Measurements from ENCODE around the gene PDZRN3.

The PDZRN3 gene

DNA sequence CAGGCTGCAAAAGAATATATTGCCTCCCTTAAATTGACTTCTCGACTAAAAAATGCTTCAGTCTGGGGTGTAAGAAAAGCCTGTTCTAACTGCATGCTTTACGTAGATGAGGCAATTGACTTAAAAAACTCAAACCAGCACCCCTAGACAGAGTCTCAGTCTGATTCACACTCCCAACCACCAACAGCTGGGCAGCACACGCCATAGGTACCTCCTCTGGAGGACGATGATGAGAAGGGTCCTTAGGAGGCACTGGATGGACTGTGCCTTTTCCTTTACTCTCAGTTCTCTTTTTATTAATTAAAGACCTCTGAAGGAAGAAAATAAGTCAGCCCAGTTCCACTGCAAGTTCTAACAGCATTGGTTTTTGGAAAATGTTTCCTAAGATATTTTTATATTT is 175.0 kb downstream of the PDZRN3 start:
- DNase-seq (ENCODE audit: low read depth), result no peak

DNA sequence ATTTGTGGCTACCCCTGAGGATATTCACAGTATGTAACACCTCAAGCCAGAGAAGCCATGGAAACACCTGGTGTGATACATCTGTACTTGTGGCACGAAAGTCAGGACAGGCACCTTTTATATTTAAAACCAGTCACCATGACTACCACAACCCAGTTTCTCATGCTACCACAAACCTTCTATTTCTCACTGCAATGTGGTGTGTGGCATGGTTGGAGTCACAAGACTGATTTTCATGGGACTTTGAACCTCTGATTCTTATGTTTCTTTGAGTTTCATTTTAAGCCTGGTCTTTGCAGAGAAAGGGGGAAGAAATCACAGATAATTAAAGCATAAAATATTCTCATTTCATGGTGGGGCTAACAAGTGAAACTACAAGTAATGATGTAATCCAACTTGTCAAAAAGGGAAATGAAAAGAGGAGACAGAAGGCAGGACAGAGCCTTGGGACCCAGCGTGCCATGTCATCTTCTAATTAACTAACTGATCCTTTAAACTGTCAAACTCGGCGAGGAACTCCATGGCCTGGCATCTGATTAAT is 175.9 kb downstream of the PDZRN3 start:
- no peak for DNase-seq (ENCODE audit: low read depth)

DNA sequence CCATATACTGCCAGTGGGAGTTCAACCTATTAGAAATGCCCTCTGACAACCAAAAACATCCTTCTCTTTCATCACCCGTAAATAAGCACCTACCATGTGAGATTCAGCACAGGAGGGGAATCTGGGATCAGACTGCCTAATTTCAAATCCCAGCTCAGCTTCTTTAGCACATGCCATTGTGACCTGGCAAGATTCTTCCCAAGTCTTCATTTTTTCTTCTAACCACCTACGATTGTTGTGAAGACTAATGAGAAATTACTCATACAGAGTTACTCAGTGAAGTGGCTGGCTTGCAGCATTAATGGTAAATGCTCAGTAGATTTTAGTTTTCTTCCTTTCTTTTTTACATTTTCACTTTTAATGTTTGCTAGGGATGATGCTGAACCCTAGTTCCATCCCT is 176.7 kb downstream of the PDZRN3 start:
- no peak for DNase-seq (ENCODE audit: low read depth)

DNA sequence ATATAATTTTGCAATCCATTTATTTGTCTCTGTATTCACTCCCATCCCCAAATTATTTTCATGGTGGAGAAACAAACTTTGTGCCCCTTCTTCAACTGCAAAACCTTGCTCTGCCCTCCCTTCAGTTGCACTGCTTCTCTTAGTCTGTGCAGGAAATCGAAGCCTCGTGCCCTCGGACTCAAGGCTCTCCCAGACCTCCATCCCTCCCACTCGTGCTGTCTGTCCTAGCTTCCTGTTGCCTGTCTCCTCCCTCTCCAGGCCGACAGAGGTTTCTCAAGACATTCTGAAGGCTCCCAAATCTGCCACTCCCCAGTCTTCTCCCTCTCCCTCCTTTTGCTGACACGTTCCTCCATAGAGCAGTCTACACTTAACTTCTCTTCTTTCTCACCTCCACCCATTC is 177.6 kb downstream of the PDZRN3 start:
- DNase-seq (ENCODE audit: low read depth), result no peak

DNA sequence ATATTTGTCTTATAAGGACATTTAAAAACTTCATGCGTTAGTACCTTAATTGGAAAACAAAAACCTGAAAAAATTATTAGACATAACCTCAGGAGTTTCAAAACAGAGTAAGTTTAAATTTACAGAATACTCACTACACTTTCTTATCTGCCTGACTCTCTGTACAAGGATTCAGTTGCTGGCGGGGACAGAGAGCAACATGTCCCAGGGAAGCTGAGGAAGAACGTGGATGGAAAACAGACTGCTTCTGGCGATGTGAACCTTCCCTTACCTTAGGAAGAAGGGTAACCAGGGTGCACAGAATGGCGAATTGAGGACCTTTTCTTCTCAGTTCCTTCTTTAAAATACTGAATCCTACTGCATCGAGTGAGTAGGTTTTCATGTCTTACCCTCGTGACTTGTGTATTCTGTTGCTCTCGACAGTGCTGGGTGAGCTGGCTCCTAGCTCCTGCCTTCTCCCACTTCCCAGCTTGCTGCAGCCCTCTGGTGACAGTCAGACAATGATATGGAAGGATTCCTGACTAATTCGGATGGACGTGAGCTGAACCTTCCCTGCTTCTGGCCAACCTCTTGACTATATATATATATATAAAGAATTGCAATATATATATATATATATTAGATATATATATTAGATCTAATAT is 178.2 kb downstream of the PDZRN3 start:
- no peak for DNase-seq (ENCODE audit: low read depth)

DNA sequence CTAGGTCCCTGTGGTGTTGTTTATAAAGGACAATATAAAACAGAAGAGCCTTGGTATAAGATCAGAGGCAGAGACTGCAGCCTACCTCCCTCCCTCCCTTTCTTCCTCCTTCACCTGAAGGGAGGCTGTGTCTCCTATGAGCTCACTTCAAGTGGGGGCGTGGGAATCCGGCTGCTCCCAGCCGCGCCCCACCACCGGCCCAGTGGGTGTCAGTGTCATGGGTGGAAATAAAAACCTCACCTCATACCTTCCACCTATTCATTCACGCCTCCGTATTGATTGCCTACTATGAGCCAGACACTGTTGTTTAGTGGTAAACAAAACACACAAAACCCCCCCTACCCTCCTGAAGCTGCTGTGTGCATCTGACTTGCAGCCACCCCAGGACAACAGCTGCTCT is 181.9 kb downstream of the PDZRN3 start:
- DNase-seq (ENCODE audit: low read depth), result no peak

DNA sequence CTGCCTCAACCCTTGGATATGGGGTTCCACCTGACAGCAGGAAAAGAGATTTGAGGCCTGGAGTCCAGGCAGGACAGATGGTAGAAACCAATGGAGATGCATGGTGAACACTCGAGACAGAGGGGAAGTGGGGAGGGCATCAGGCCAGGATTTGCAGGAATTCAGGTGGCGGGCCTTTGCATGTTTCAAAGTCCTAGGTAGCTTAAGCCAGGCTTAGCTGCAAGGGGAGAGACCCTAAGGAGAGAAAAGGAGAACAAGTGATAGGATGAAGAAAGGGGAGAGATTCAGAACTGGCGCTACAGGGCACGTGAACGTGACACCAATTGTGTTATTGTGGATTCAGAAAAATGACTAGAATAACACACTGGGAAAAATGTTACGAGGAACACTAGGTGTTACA is 182.6 kb downstream of the PDZRN3 start:
- no peak for DNase-seq (ENCODE audit: low read depth)

DNA sequence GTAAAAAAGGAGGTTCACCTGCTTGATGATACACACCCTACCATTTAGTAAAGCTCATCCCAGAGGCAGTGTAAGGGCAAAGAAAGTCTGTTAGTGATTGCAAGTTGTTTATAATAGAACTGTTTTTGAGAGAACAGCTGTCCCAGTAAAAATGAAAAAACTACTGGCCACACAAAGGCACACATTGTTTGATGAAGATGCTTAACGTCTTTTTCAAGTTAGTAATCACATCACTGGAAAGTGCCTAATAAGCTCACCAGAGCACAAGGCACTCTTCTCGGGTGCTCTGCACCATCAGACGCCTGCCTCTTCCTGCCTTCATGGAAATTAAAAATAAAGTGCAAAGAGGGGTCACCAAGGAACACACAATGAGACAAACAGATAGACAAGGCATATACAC is 186.9 kb downstream of the PDZRN3 start:
- no peak for DNase-seq (ENCODE audit: low read depth)

DNA sequence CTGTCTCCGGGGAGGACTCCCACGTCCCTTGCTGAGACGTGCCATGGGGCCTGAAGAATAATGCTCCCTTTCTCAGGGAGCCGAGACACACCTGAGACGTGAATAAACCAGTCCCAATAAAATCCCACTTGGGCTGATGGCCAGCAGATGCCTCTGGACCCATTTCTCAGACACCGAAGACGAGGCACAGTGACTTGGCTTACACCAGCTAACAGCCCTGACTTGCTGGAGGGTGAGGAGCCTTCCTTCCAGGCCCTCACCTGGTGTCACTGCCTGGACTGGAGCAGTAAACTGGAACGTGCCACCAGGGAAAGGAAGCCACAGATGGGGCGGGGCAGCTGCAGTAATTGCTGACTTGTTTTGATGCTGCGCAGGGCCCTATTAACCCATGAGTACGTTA is 189.7 kb downstream of the PDZRN3 start:
- no peak for DNase-seq (ENCODE audit: low read depth)

DNA sequence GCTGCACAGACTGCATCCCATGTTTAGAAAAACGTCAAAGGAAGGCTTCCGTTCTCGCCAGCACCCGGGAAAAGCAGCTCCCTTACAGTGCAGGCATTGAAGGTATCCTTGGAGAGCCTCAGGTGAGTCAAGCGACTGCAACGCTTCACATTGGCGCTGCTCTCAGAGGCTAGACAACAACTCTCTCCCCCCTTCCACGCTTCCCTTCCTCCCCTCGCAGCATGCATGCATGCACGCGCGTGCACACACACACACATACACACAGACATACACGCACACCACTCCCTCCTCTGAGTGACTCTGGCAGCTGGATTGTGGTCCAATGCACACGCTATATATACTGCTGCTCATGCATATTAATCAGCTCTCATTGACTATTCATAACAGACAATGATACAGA is 191.1 kb downstream of the PDZRN3 start:
- no peak for DNase-seq (ENCODE audit: low read depth)

DNA sequence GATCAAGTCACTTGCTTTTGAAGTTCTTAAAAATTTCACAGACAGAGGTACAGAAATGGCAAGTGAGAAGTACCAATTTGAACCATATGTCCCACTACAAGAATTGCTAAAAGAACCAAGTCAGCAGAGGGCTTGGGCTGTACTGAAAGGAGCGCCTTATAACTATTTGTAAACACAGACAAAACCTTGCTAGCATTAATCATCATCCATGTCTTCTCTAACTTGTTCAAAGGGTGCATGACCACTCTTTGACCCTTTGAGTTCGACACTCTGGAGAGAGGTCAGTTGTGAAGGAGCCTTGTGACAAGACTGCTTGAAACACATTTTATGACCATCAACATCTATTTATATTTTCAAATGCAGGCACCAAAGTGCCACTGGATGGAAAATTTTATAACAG is 191.7 kb downstream of the PDZRN3 start:
- DNase-seq (ENCODE audit: low read depth), result no peak

DNA sequence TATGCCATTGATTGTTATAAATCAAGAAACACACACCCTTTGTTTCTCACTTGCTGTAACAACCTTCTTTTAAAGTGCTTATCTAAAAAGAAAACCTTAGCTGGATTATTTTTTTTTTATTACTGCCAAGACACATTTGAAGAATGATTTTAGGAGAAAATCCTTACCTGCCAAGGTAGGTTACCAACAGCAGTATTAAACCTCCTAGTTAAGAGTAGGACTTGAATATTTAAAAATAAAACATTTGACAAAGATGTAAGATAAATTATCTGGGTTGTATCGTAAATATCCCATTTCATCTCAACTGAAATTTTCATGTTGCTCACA is 192.1 kb downstream of the PDZRN3 start:
- no peak for DNase-seq (ENCODE audit: low read depth)

DNA sequence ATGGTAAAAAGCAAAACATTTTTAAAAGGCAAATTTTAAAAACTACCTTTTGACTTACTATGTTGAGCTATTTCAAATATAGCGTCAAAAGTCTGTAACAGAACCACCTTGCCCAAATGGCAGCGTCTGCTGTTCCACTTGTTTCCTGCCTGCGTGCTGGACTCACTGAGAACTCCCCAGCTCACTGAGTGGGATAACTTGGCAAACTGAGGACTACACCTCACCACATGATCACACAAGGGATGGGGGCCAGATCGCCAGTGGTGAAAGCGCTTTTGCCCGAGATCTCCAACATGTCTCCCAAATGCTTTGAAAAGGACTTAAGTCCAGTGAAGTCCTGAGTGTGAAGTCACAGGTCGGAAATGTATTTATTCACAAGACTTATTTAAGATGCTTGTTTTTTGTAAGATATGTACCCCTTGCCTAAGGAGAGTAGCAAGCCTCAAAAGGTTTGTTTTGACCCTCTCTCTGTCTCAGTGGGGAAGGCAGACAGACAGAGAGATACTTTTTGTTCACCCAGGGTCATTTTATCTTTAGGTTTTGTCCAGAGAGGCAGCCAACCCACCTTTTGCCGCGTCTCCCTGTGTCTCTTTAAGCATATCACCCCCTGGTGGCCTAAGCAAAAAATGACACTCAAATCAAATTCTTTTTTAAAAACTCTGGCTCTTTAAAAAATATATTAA is 192.6 kb downstream of the PDZRN3 start:
- DNase-seq (ENCODE audit: low read depth), result no peak

DNA sequence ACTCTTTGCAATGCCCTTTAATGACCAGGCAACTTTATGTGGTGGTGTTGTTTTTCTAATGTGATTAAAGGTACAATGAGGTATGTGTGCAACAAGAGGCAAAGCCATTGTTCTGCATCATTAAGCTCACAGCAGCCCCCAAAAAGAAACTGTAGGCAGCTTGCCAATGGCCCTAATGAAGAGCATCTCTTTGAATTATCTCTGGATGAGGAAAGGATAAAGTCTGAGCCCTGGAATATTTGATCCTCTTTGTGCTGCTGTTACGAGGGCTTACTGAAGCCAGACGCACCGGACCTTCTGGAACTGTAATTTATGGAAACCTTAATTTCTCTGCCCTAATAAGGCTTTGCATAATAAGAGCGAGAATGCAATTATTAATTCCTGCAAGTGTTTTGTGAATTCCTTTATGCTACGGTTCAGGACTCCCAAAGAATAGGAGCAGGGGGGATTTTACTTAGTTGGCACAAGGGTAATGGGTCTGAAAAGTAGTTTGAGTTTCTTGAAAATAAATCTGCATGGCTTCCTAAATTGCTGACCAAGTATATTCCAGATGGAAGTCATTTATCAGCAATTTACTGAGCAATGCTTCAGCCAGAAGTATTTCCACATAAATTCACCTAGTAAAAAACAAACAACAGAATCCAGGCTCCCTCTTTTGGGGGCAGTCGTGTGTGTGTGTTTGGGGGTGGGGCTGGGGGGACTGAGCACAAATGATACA is 193.4 kb downstream of the PDZRN3 start:
- no peak for DNase-seq (ENCODE audit: low read depth)

DNA sequence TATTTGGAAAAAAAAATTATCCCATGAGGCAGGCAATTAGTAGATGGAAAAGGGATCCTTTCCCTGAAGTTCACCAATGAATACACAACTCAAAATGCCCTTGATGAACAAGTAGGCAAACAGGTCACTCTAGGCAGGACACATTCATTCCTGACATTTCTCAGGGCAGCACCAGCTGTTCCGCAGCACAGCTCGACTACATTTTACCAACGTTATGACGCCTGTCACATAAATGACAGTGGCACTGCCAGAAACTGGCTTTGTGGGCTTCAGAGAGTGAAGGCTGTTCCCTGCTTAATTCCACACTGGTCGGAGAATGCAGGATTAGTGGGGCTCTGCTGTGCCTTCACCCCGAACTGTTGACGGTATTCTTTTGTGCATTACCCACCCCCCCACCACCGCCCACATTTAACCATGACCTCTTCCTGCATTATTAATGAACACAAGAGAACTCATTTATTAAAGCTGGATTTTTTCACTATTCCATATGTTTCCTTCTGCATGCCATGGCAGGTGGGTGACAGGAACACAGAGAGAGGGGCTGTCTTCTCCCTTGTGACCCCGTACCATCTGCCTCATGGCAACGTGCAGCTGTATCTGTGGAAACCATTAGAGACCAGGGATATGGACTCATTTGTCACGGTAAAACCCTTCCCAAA is 197.6 kb downstream of the PDZRN3 start:
- no peak for DNase-seq (ENCODE audit: low read depth)

DNA sequence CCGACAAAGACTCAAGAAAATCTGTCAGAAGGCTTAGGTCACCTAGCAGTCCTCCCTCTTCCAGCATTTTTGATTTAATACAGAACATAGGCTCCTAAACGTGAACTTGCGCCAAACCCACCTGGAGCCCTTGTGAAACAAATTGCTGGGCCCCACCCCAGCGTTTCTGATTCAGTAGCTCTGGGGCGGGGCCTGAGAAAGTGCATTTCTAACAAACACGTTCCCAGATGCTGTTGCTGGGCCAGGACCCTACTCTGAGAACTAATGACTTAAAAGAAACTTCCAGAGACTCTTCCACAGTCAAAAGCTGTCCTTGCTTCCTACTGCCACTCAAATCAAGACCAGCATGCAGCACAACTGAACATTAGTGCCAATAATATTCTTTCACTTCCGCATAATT is 198.1 kb downstream of the PDZRN3 start:
- no peak for DNase-seq (ENCODE audit: low read depth)

DNA sequence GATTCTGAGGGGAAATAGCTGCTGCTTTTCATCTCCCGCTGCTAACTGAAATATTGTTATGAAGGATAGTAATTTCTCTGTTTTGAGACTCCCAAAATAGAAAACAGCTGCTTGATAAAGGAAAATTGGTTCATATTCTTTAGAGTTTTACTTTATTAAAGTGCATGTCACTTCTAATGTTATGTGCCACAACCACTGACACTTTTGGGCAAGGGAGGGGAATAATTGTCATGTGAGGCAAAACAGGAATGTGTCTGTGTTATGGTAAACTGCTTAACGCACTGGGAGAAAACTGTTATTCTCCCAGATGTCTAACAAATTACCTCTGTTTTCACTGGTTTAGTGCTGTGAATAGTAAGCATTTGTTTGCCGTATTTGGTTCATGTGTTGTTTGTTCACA is 201.6 kb downstream of the PDZRN3 start:
- DNase-seq (ENCODE audit: low read depth), result no peak

DNA sequence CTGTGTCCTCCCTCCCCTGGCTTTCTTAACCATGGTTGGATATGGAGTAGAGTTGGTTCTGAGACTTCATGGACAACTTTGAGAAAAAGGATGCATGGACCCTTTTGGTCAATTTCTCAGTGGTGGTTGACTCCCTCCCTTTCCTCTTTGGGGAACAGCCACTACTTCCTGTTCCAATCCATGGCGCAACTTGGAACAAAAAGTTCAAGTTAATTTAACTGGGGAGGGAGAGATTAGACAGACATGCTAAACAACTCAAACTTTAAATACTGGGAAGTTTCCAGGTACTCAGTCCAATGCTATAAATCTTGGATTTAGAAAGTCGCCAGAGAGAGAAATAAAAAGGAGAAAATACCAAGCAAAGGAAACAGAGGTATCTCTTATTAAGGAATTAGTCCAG is 202.2 kb downstream of the PDZRN3 start:
- no peak for DNase-seq (ENCODE audit: low read depth)

DNA sequence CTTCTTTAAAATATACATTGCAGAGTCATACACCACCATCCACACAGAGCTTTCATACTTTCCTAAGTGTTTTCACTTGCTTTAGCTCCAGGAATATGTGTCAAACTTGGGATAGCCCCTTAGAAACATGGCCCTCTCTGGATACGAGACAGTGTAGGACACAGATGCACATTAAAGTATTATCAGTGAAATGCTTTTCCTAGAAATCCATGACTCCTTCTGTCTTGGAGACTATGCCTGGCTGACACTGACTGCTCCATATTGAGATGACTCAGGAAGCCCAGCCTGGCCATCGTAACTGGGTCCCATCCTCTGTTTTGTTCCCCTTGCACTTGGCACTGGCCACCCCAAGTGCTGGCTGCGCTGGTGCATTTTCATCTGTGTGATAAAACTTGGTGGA is 204.8 kb downstream of the PDZRN3 start:
- DNase-seq (ENCODE audit: low read depth), result no peak

DNA sequence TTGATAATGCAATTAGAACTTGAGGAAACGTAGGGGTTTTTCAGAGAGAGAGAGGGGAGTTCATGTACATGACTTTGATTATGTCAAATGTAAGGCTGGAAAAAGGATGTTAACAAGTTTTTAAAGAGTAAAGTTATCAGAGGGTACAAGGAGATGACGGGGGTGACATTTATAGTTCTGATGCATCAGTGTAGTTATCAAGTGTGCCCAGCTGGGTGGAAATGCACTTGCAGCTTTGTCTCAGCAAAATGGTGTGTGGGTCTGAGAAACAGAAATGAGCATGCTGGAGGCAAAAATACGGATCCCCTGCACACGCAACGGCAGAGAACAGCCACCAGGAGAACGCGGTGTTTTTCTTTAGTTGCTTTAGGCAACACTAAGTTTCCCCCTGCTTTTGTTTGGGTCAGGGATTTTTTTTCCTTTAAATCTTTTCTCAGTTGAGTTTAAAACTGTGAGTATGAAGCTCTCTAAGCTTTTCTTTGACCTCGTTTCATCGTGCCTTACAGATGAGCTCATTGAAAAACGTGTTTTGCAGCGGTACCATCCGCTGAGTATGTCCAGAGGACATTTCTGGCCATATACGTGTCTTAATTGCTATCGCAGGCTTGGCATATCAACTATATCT is 205.4 kb downstream of the PDZRN3 start:
- DNase-seq (ENCODE audit: low read depth), result no peak

DNA sequence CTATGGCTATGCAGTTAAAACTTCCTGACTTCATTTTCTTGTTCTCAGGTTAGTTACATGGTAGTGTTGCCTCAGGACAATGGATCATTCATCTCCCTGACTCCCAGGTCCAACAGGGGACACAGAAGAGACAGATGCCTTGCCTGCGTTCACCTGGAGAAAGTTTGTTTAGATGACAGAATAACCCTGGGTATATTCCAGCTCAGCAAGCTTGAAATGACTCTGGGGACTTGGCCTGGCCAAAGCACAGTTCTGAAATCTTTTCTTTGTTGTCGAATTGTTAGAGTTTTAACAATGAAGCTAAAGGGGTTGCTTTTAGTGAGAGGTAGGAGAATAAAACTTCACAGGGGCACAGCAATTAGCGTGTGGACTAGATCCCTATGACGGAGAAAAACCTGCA is 206.1 kb downstream of the PDZRN3 start:
- DNase-seq (ENCODE audit: low read depth), result no peak

DNA sequence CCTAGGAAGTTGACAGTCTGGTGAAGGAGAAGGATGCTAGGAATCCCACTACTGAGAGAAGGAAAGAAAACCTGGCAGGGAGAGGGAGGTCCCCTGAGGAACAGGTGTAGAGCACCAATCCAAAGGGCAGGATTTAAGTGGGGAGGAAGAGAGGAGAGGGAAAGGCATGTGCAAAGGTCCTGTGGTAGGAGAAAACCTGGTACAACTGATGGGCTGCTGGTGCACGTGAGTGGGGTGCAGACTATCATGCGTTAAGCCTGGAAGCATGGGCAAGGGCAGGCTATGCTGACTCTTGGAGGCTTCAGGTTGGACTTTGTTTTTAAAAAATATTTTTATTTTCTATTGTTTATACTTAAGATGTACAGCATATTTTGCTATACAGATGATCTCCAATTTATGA is 209.6 kb downstream of the PDZRN3 start:
- DNase-seq (ENCODE audit: low read depth), result no peak
